Activated CD8-positive, alpha-beta memory T cell treated with anti-CD3 and anti-CD28 coated beads, Interleukin-2, amount 10 ng/mL, durations not matched to agents 7 days and 5 days (primary cell): ENCODE results near the gene AEBP1. TPM values are rescaled to one million over a fixed set of nuclear protein-coding genes. Genes with fewer than 3 reads are reported as not detected.

Experiments
- ATAC-seq: fragments of 150-1000 bp; cut with Tn5 transposase; one replicate; pipeline ENCODE4 v1.10.0; 2021; ENCODE audit warnings: moderate library complexity
- CTCF ChIA-PET: fragments of 350-600 bp; sonication (Branson Sonifier 250); formaldehyde crosslinking; loops from one replicate; lab custom pipeline; 2021; ENCODE audit warnings: antibody characterized with exemption; lab: Charles Lee
- DNase-seq: peaks from one replicate; pipeline ENCODE4 v3.0.0-alpha.2; 2020
- H3K27ac Mint-ChIP-seq: one replicate; pipeline ENCODE4 v1.8.0; 2021; ENCODE audit warnings: mild to moderate bottlenecking, mixed read lengths
- H3K27me3 Mint-ChIP-seq: one replicate; pipeline ENCODE4 v1.8.0; 2021; ENCODE audit warnings: mixed read lengths
- H3K36me3 Mint-ChIP-seq: one replicate; pipeline ENCODE4 v1.8.0; 2021; ENCODE audit warnings: mild to moderate bottlenecking, mixed read lengths
- H3K4me1 Mint-ChIP-seq: one replicate; pipeline ENCODE4 v1.8.0; 2021; ENCODE audit warnings: mixed read lengths
- H3K4me3 Mint-ChIP-seq: one replicate; pipeline ENCODE4 v1.8.0; 2021; ENCODE audit warnings: mild to moderate bottlenecking, moderate library complexity, mixed read lengths
- H3K9me3 Mint-ChIP-seq: one replicate; pipeline ENCODE4 v1.8.0; 2022; ENCODE audit warnings: low read depth, mixed read lengths
- total RNA-seq, 2 experiments: library from RNA; stranded (reverse); gene quantifications; one replicate each; pipeline ENCODE4 v1.2.3, GENCODE V29; 2021

Gene AEBP1
- total RNA-seq = 1 to 10 TPM; 4.0 to 6.6 TPM

GRCh38 chr7:44103923-44104859 is at the start of gene AEBP1:
TSS of gene AEBP1 (plus strand) at chr7:44104345. CDS start at chr7:44104666, 321 bp downstream.
- peak within 1 kb of the TSS; percentile 42 for H3K4me3 Mint-ChIP-seq
- no peaks in the 10 kb centered on the region for H3K9me3 Mint-ChIP-seq
- DNase-seq = no peak
- peak; percentile 65 for ATAC-seq
- CTCF ChIA-PET = no interaction called here
- no peak within 1 kb of the TSS for H3K27ac Mint-ChIP-seq
- H3K36me3 Mint-ChIP-seq = no peaks in the 10 kb centered on the region
- H3K27me3 Mint-ChIP-seq = peaks cover 29% of the 10 kb centered on the region
- peaks cover 4% of the 10 kb centered on the region for H3K4me1 Mint-ChIP-seq

- Mint-ChIP-seq H3K27ac (no peak overlapping the region), H3K9me3 (no peaks in the 10 kb centered on the region), H3K4me3 (no peak overlapping the region), H3K27me3 (no peaks in the 10 kb centered on the region), H3K36me3 (peaks cover 50% of the 10 kb centered on the region), H3K4me1 (peaks cover 10% of the 10 kb centered on the region)
- ATAC-seq (no peak), DNase-seq (no peak)
- CTCF ChIA-PET = no interaction called here
These were observed 47.5 kb upstream of the AEBP1 start for GRCh38 chr7:44056681-44057080.

- Mint-ChIP-seq H3K27me3 (no peaks in the 10 kb centered on the region), H3K9me3 (no peaks in the 10 kb centered on the region), H3K4me1 (peaks cover 6% of the 10 kb centered on the region), H3K27ac (no peak overlapping the region), H3K36me3 (peaks cover 47% of the 10 kb centered on the region), H3K4me3 (no peak overlapping the region)
- DNase-seq (no peak), ATAC-seq (no peak)
- CTCF ChIA-PET = no interaction called here
These were observed 46.8 kb upstream of the AEBP1 start for GRCh38 chr7:44057181-44057848.

- no peak overlapping the region for H3K4me3 Mint-ChIP-seq
- DNase-seq (no peak), ATAC-seq (no peak)
- peaks cover 6% of the 10 kb centered on the region for H3K4me1 Mint-ChIP-seq
- CTCF ChIA-PET = no interaction called here
- H3K36me3 Mint-ChIP-seq = peaks cover 41% of the 10 kb centered on the region
- peak overlapping the region; percentile 63 for H3K27ac Mint-ChIP-seq
- H3K9me3 Mint-ChIP-seq = no peaks in the 10 kb centered on the region
- no peaks in the 10 kb centered on the region for H3K27me3 Mint-ChIP-seq
These were observed 46.0 kb upstream of the AEBP1 start for GRCh38 chr7:44057849-44058758.

GRCh38 chr7:44058759-44059218 is 45.4 kb upstream of the AEBP1 start:
- no peak overlapping the region for H3K4me3 Mint-ChIP-seq
- H3K36me3 Mint-ChIP-seq = peaks cover 40% of the 10 kb centered on the region
- CTCF ChIA-PET = no interaction called here

GRCh38 chr7:44059219-44060090 is 44.7 kb upstream of the AEBP1 start:
- Mint-ChIP-seq H3K27ac (no peak overlapping the region), H3K27me3 (no peaks in the 10 kb centered on the region), H3K4me1 (peaks cover 6% of the 10 kb centered on the region), H3K4me3 (no peak overlapping the region), H3K36me3 (peaks cover 37% of the 10 kb centered on the region), H3K9me3 (no peaks in the 10 kb centered on the region)
- DNase-seq (no peak), ATAC-seq (no peak)
- CTCF ChIA-PET = no interaction called here

More at GRCh38 chr7:44058759-44059218, 45.4 kb upstream of the AEBP1 start:
- Mint-ChIP-seq H3K4me1 (peaks cover 6% of the 10 kb centered on the region), H3K27me3 (no peaks in the 10 kb centered on the region), H3K27ac (no peak overlapping the region), H3K9me3 (no peaks in the 10 kb centered on the region)
- DNase-seq (no peak), ATAC-seq (no peak)

GRCh38 chr7:44060091-44060947 is 43.8 kb upstream of the AEBP1 start:
- no peak for ATAC-seq
- no peaks in the 10 kb centered on the region for H3K27me3 Mint-ChIP-seq

GRCh38 chr7:44060948-44061644 is 43.0 kb upstream of the AEBP1 start:
- Mint-ChIP-seq H3K27ac (no peak overlapping the region), H3K4me1 (peaks cover 14% of the 10 kb centered on the region), H3K27me3 (no peaks in the 10 kb centered on the region), H3K4me3 (no peak overlapping the region), H3K36me3 (peaks cover 31% of the 10 kb centered on the region), H3K9me3 (no peaks in the 10 kb centered on the region)
- DNase-seq = no peak
- no peak for ATAC-seq
- CTCF ChIA-PET = no interaction called here

More at GRCh38 chr7:44060091-44060947, 43.8 kb upstream of the AEBP1 start:
- no peak for DNase-seq
- CTCF ChIA-PET = no interaction called here
- Mint-ChIP-seq H3K36me3 (peaks cover 33% of the 10 kb centered on the region), H3K4me3 (no peak overlapping the region), H3K27ac (no peak overlapping the region), H3K4me1 (peaks cover 9% of the 10 kb centered on the region), H3K9me3 (no peaks in the 10 kb centered on the region)

- Mint-ChIP-seq H3K27ac (no peak overlapping the region), H3K9me3 (no peaks in the 10 kb centered on the region), H3K27me3 (no peaks in the 10 kb centered on the region), H3K4me1 (peaks cover 16% of the 10 kb centered on the region), H3K36me3 (peaks cover 31% of the 10 kb centered on the region), H3K4me3 (no peak overlapping the region)
- DNase-seq = no peak
- CTCF ChIA-PET = interaction anchor here (0.8 to 1.2 kb wide), 2 partner anchors 11 to 17 kb away, joined by 3 read pairs; partner anchors contain the start of gene DBNL
- ATAC-seq = no peak
These were observed 42.4 kb upstream of the AEBP1 start for GRCh38 chr7:44061645-44062179.

GRCh38 chr7:44062180-44062902 is 41.8 kb upstream of the AEBP1 start:
- DNase-seq (no peak), ATAC-seq (no peak)
- CTCF ChIA-PET = interaction anchor here (0.8 to 1.3 kb wide), 3 partner anchors 10 to 134 kb away, joined by 3 read pairs; partner anchors contain the start of gene DBNL
- H3K36me3 Mint-ChIP-seq = peaks cover 29% of the 10 kb centered on the region
- no peaks in the 10 kb centered on the region for H3K27me3 Mint-ChIP-seq
- no peaks in the 10 kb centered on the region for H3K9me3 Mint-ChIP-seq
- H3K4me3 Mint-ChIP-seq = no peak overlapping the region
- peaks cover 16% of the 10 kb centered on the region for H3K4me1 Mint-ChIP-seq
- H3K27ac Mint-ChIP-seq = no peak overlapping the region
